Fibroblast of pulmonary artery (primary cell): ENCODE data around the gene ZFP36L2.

Experiments used
- DNase-seq: peaks from one replicate; pipeline ENCODE4 v3.0.0-alpha.2; 2010; ENCODE audit warnings: low read depth
- H3K4me3 ChIP-seq: replicated peaks from 2 replicates; pipeline ENCODE4 v1.5.1; 2011; ENCODE audit warnings: low read depth, mild to moderate bottlenecking, control low read depth, low read length, moderate library complexity
- TF ChIP-seq, protein P1 (sequence below): IDR thresholded peaks from 2 replicates; pipeline ENCODE4 v1.5.1; 2011; ENCODE audit warnings: mild to moderate bottlenecking, control low read depth, low read length, inconsistent platforms; ENCODE audit errors: missing control alignments

The ZFP36L2 gene

GRCh38 chr2:43220229-43220751 lies 6.1 kb downstream of the ZFP36L2 start:
- peak; percentile 59 for DNase-seq
- H3K4me3 ChIP-seq, result peak overlapping the region; percentile 78
- TF ChIP-seq, protein P1, sequence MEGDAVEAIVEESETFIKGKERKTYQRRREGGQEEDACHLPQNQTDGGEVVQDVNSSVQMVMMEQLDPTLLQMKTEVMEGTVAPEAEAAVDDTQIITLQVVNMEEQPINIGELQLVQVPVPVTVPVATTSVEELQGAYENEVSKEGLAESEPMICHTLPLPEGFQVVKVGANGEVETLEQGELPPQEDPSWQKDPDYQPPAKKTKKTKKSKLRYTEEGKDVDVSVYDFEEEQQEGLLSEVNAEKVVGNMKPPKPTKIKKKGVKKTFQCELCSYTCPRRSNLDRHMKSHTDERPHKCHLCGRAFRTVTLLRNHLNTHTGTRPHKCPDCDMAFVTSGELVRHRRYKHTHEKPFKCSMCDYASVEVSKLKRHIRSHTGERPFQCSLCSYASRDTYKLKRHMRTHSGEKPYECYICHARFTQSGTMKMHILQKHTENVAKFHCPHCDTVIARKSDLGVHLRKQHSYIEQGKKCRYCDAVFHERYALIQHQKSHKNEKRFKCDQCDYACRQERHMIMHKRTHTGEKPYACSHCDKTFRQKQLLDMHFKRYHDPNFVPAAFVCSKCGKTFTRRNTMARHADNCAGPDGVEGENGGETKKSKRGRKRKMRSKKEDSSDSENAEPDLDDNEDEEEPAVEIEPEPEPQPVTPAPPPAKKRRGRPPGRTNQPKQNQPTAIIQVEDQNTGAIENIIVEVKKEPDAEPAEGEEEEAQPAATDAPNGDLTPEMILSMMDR, result no peak

- peak; percentile 85 for DNase-seq
- TF ChIP-seq, protein P1, result no peak
- peak overlapping the region; percentile 78 for H3K4me3 ChIP-seq
These were observed 6.8 kb downstream of the ZFP36L2 start for GRCh38 chr2:43219383-43220228.

DNA sequence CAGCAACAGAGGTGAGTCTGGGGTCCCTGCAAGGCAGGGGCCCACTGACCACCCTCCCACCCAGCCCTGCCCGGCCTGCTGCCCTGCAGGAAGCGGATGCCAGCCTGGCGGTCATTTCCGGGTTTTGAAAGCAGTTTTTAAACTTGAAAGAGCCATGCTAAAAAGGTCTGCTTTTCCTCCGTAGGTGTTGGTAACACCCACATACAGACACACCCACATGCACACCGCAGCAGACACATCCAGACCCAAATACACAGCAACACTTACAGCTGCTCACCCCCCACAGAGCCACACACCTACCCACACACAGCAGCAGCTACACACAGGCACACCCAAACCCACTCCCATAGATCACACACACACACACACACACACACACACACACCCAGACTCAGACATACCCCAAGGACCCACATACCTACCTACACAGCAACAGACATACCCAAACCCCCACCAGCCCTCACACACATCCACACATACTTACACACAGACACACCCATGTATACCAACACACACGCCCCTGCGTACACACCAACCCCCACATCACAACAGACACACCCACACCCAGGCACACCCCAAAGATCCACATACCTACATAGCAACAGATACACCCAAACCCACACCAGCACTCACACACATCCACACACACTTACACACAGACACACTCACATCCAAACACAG lies 7.6 kb downstream of the ZFP36L2 start:
- TF ChIP-seq, protein P1, result no peak
- H3K4me3 ChIP-seq, result no peak overlapping the region
- peak; percentile 18 for DNase-seq

DNA sequence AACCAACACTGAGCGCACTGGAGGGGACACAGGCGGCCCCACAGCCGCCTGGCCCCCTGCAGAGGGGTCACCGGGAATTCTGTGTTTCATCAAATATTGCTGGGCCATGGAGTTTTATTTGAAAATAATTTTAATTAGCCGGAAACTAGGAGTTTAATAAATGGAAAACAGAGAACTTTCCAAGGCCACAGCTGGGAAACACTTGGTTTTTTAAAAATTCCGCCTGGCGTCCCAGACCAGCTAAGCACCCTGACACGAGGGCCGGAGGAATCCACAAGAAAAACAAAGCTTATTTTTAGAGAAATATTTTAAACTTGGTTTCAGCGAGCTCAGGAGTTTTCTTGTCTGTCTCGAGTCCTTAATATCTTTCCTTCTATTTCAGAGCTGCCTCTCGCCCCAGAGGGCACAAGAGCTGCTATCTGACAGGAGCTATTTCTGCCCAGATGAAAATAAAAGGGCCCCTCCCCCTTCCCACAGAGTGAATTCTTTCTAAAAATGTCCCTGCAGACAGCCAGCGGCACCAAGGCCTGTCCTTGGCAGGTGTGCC lies 8.2 kb downstream of the ZFP36L2 start:
- TF ChIP-seq, protein P1, result no peak
- no peak for DNase-seq
- H3K4me3 ChIP-seq, result no peak overlapping the region

GRCh38 chr2:43217228-43218154 lies 8.9 kb downstream of the ZFP36L2 start:
- no peak overlapping the region for H3K4me3 ChIP-seq
- DNase-seq, result no peak
- TF ChIP-seq, protein P1, result no peak

DNA sequence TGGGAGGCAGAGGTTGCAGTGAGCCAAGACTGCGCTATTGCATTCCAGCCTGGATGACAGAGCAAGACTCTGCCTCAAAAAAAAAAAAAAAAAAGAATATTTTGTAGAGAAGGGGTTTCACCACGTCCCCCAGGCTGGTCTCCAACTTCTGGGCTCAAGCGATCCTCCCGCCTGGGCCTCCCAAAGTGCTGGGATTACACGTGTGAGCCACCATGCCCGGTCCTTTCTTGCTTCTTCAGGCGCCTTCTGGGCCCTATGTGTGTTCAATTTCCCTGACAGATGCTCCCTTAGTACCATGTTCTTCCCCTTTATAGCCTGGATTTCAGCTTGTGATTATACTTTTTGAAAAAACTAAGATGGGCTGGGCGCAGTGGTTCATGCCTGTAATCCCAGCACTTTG lies 9.8 kb downstream of the ZFP36L2 start:
- TF ChIP-seq, protein P1, result no peak
- no peak overlapping the region for H3K4me3 ChIP-seq
- no peak for DNase-seq
